GM12891 (cell line): ENCODE data around the gene TM4SF4.

Source experiments
- DNase-seq: peaks from one replicate; pipeline ENCODE4 v3.0.0; 2011; ENCODE audit warnings: low spot score; ENCODE audit not compliant: insufficient read length
- FAIRE-seq: peaks from 2 replicates; lab custom pipeline; 2011; peaks lifted over from hg19 to GRCh38; lab: Jason Lieb, UNC
- PAX5 ChIP-seq: IDR thresholded peaks from 2 replicates; pipeline ENCODE4 v1.6.1; 2011; ENCODE audit warnings: low read length, moderate library complexity, mild to moderate bottlenecking; ENCODE audit not compliant: insufficient read depth, severe bottlenecking
- POLR2A ChIP-seq: IDR thresholded peaks from 2 replicates; pipeline ENCODE4 v1.6.1; 2011; ENCODE audit warnings: low read depth, low read length, control low read depth
- POLR2AphosphoS5 ChIP-seq: IDR thresholded peaks from 2 replicates; pipeline ENCODE4 v1.6.1; 2011; ENCODE audit warnings: low read depth, low read length, control low read depth
- POU2F2 ChIP-seq: IDR thresholded peaks from 2 replicates; pipeline ENCODE4 v1.6.1; 2011; ENCODE audit warnings: low read depth, mild to moderate bottlenecking, control low read depth, low read length, moderate library complexity
- SPI1 ChIP-seq: IDR thresholded peaks from 2 replicates; pipeline ENCODE4 v1.6.1; 2011; ENCODE audit warnings: low read depth, low read length, control low read depth
- TAF1 ChIP-seq: IDR thresholded peaks from 2 replicates; pipeline ENCODE4 v1.6.1; 2011; ENCODE audit warnings: low read depth, low read length, control low read depth

TM4SF4 gene

GRCh38 chr3:149506540-149506939, 32.0 kb downstream of the TM4SF4 start:
- DNase-seq (no peak), FAIRE-seq (no peak)
- TF ChIP-seq POLR2A (no peak), POLR2AphosphoS5 (no peak), PAX5 (no peak)

GRCh38 chr3:149506965-149507364, 32.5 kb downstream of the TM4SF4 start:
- DNase-seq (no peak), FAIRE-seq (no peak)
- TF ChIP-seq TAF1: no peak
- TF ChIP-seq SPI1: no peak
- no peak for TF ChIP-seq POLR2AphosphoS5
- no peak for TF ChIP-seq PAX5

GRCh38 chr3:149507491-149508324, 33.2 kb downstream of the TM4SF4 start:
- FAIRE-seq: no peak
- TF ChIP-seq POU2F2: no peak
- TF ChIP-seq SPI1: no peak
- no peak for TF ChIP-seq POLR2A
- TF ChIP-seq POLR2AphosphoS5: no peak
- no peak for TF ChIP-seq TAF1
- TF ChIP-seq PAX5: no peak
- DNase-seq: no peak

DNA sequence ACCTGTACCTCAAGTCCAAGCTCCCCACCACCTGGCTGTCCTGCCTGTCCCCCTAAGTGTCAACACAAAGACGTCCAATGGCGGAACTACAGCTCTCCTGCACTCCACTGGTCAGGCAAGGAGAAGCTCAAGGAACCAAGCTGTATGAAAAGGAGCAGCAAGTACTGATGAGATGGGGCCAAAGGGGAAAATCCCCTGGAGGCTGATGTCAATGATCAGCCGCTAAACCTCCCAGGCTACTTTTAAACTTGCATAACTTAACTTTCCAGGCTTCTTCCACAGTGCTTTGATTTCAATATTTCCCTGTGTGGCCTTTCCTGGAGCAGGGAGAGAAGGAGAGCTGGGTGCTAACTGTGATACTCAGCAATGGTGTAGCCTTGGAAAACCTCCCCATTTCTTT, 35.0 kb downstream of the TM4SF4 start:
- FAIRE-seq (no peak), DNase-seq (no peak)
- TF ChIP-seq TAF1 (no peak), SPI1 (no peak), PAX5 (no peak), POU2F2 (no peak), POLR2A (no peak), POLR2AphosphoS5 (no peak)

GRCh38 chr3:149510480-149510879, 36.0 kb downstream of the TM4SF4 start:
- no peak for FAIRE-seq
- no peak for TF ChIP-seq POLR2A
- TF ChIP-seq POU2F2: no peak
- no peak for TF ChIP-seq PAX5
- TF ChIP-seq TAF1: no peak
- no peak for TF ChIP-seq SPI1
- no peak for TF ChIP-seq POLR2AphosphoS5
- DNase-seq: no peak

DNA sequence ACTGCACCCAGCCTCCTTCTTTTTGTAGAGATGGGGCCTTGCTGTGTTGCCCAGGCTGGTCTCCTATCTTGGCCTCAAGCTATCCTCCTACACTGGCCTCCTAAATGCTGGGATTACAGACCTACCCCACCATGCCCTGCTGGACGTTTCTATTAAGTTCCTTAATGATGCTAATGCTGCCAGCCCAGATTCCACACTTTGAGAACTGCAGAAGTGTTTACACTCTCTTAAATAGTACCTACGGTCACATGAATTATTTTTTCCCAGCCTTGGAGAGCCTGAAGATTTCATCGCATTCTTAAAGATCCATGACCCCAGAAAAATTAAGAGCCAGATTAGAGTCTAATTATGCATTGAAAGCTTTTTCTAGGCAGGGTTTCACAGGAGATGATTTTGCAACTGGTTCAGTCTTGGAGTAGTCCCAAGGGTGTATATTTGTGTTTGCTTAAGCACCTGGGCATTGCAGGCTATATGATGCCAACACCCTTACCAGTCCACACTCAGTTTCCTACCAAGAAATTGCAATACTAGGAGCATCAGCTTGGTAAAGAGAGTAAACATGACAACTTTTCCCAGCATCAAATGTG, 36.6 kb downstream of the TM4SF4 start:
- TF ChIP-seq POLR2A (no peak), TAF1 (no peak), POU2F2 (no peak), PAX5 (no peak), POLR2AphosphoS5 (no peak), SPI1 (no peak)
- DNase-seq: no peak
- no peak for FAIRE-seq

DNA sequence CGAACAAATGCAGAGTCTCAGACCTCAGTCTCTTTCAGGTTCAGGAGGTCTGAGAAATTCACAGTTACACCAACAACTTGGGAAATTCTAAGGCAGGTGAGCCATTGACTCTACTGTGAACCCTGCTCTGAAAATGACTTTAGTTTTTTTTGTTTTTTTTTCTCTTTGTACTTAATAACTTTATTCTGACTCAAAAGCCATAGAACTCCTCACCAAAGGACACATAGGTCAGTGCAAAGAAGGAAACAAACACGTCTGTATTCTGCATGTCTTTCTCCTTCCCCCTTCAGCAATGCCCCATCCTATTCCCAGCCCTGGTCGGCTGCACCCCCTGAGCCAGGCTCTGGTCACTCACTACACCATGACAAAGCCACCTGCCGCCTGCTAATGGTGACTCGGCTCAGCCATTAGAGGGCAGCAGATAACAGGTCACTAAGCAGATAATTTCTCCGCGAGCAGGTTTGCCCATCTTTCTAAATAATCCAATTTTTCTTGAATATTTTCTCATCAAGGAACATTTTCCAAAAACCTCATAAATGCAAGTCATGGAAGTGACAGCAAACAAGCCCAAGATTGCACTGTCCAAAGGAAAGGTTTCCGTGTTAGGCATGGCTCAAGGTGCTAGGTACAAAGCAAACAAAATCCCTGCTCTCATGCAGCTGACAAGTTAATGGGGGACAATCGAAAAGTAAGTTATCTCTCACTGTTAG, 37.7 kb downstream of the TM4SF4 start:
- DNase-seq (peak; percentile 19), FAIRE-seq (peak; percentile 51)
- TF ChIP-seq PAX5 (no peak), POU2F2 (no peak), SPI1 (no peak), POLR2A (no peak), TAF1 (no peak), POLR2AphosphoS5 (no peak)

DNA sequence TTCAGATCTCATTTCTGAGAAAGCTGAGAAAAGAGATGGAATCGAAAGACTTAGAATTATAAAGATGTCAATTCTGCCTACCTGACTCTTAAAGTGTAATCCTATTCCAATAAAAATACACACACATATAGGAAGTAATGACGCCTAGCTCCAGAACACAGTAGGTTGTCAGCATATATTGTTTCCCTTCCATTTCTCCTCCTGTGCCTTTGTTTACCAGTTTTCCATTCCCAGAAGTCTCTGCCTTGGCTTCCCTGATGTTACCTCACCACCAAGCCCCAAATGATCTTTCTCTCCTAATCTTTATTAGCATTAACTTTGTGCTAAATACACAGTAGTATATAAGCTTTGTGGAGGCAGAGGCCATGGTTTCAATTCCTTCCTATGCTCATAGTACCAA, 40.0 kb downstream of the TM4SF4 start:
- FAIRE-seq: no peak
- no peak for DNase-seq
- TF ChIP-seq POLR2A: no peak
- TF ChIP-seq SPI1: no peak
- TF ChIP-seq POU2F2: no peak
- no peak for TF ChIP-seq PAX5
- no peak for TF ChIP-seq POLR2AphosphoS5
- no peak for TF ChIP-seq TAF1

DNA sequence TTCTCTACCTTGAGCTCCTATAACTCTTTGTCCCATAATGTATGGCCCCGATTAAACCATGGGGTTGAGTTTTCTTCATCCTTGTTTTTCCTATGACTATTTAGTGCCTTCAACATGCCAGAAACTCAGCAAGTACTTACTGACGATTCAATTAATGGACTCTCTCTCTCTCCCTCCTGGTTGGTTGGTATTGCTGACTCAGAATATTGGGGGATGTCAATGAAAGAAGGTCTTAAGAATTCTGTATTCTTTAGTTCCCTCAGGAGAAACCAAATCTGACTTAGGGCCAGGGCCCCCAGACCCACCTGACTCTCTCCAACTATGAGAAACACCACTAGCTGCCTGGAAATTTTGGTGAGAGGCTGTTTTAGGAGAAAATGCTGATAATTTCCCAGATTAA, 40.8 kb downstream of the TM4SF4 start:
- TF ChIP-seq PAX5: no peak
- TF ChIP-seq POLR2AphosphoS5: no peak
- no peak for TF ChIP-seq TAF1
- TF ChIP-seq SPI1: no peak
- TF ChIP-seq POLR2A: no peak
- no peak for TF ChIP-seq POU2F2
- FAIRE-seq: no peak

More for the DNA sequence above, 40.8 kb downstream of the TM4SF4 start:
- DNase-seq: no peak
